HepG2 (cell line): Measurements from ENCODE around the gene SYT9. TPM values are rescaled to one million over a fixed set of nuclear protein-coding genes. Genes with fewer than 3 reads are reported as not detected.

ENCODE experiments used
- ARNT2 ChIP-seq: sonication (generic); formaldehyde crosslinking; IDR thresholded peaks from 2 replicates; pipeline ENCODE4 v1.8.0; 2022; ENCODE audit warnings: mild to moderate bottlenecking, low read depth, missing genetic modification reagents, moderate library complexity
- ARNTL ChIP-seq: sonication (generic); formaldehyde crosslinking; IDR thresholded peaks from 2 replicates; pipeline ENCODE4 v1.4.0; 2020; ENCODE audit warnings: mild to moderate bottlenecking, missing genetic modification reagents
- ATF7 ChIP-seq, 2 experiments: fragments of 450-650 bp in 1 of 2; sonication (generic) in 1 of 2; formaldehyde crosslinking in 1 of 2; IDR thresholded peaks; 2 replicates each; pipeline versions ENCODE4 v1.4.0 to v1.6.1; 2016 to 2020; ENCODE audit warnings: antibody characterized with exemption in 1 of 2, mild to moderate bottlenecking in 1 of 2, missing genetic modification reagents in 1 of 2
- BORCS8-MEF2B ChIP-seq: sonication (generic); formaldehyde crosslinking; IDR thresholded peaks from 2 replicates; pipeline ENCODE4 v1.8.0; 2022; ENCODE audit warnings: mild to moderate bottlenecking, missing genetic modification reagents
- CEBPG ChIP-seq: IDR thresholded peaks from 2 replicates; pipeline ENCODE4 v1.6.1; 2016
- ELF3 ChIP-seq: IDR thresholded peaks from 2 replicates; pipeline ENCODE4 v1.6.1; 2016; ENCODE audit warnings: missing genetic modification reagents, missing compliant biosample characterization
- GABPB1 ChIP-seq: IDR thresholded peaks from 2 replicates; pipeline ENCODE4 v1.6.1; 2016; ENCODE audit warnings: mild to moderate bottlenecking, missing genetic modification reagents, moderate library complexity, missing compliant biosample characterization
- HHEX ChIP-seq: IDR thresholded peaks from 2 replicates; pipeline ENCODE4 v1.6.1; 2016; ENCODE audit warnings: control low read depth
- KLF13 ChIP-seq: sonication (generic); formaldehyde crosslinking; IDR thresholded peaks from 2 replicates; pipeline ENCODE4 v1.4.0; 2020; ENCODE audit warnings: mild to moderate bottlenecking, missing genetic modification reagents
- MEF2D ChIP-seq: sonication (generic); formaldehyde crosslinking; IDR thresholded peaks from 2 replicates; pipeline ENCODE4 v1.5.1; 2020; ENCODE audit warnings: mild to moderate bottlenecking, missing genetic modification reagents
- MTF2 ChIP-seq: sonication (generic); formaldehyde crosslinking; IDR thresholded peaks from 2 replicates; pipeline ENCODE4 v1.5.0; 2020; ENCODE audit warnings: missing genetic modification reagents, borderline replicate concordance
- NFYB ChIP-seq: sonication (generic); formaldehyde crosslinking; IDR thresholded peaks from 2 replicates; pipeline ENCODE4 v1.4.0; 2020; ENCODE audit warnings: missing genetic modification reagents
- PAWR ChIP-seq: sonication (generic); formaldehyde crosslinking; IDR thresholded peaks from 2 replicates; pipeline ENCODE4 v1.4.0; 2020; ENCODE audit warnings: missing genetic modification reagents, mild to moderate bottlenecking, borderline replicate concordance
- PHF8 ChIP-seq: sonication (generic); formaldehyde crosslinking; IDR thresholded peaks from 2 replicates; pipeline ENCODE4 v1.5.0; 2020; ENCODE audit warnings: missing genetic modification reagents
- PITX1 ChIP-seq: sonication (generic); formaldehyde crosslinking; IDR thresholded peaks from 2 replicates; pipeline ENCODE4 v1.5.1; 2020; ENCODE audit warnings: mild to moderate bottlenecking, missing genetic modification reagents
- PTBP1 ChIP-seq: fragments of 200-400 bp; formaldehyde crosslinking; IDR thresholded peaks from 2 replicates; pipeline ENCODE4 v1.6.1; 2018; ENCODE audit warnings: low read length, low read depth; ENCODE audit not compliant: poor library complexity, severe bottlenecking
- RBFOX2 ChIP-seq: fragments of 200-400 bp; formaldehyde crosslinking; IDR thresholded peaks from 2 replicates; pipeline ENCODE4 v1.6.1; 2017; ENCODE audit warnings: low read depth, mild to moderate bottlenecking, low read length
- SMC3 ChIP-seq: IDR thresholded peaks from 2 replicates; pipeline ENCODE4 v1.6.1; 2011; ENCODE audit warnings: low read length, improper control_type of control experiment
- ZNF138 ChIP-seq: sonication (generic); formaldehyde crosslinking; IDR thresholded peaks from 2 replicates; pipeline ENCODE4 v1.5.0; 2020; ENCODE audit warnings: mild to moderate bottlenecking, low read depth, missing genetic modification reagents
- ZNF143 ChIP-seq: sonication (generic); formaldehyde crosslinking; IDR thresholded peaks from 2 replicates; pipeline ENCODE4 v1.4.0; 2020; ENCODE audit warnings: missing genetic modification reagents
- polyA plus RNA-seq, 8 experiments: library from polyadenylated mRNA; depleted of rRNA in 3 of 8; stranded (reverse) in 7 of 8; unstranded in 1 of 8; fragments of >200 nt; fragmentation: Illumina TruSeq in 4 of 8; extraction: Trizol in 4 of 8; gene quantifications; 2 replicates each; pipeline versions ENCODE4 v1.2.1 to v1.2.3, GENCODE V29; 2011 to 2016; ENCODE audit warnings: low read depth in 4 of 8, missing spikeins in 1 of 8, mixed read lengths in 1 of 8; ENCODE audit not compliant: insufficient read depth in 1 of 8
- total RNA-seq, 5 experiments: library from RNA; depleted of rRNA; stranded (reverse); fragments of >200 nt; fragmentation: Illumina TruSeq; extraction: Trizol; gene quantifications; 2 replicates each; pipeline ENCODE4 v1.2.3, GENCODE V29; 2016; ENCODE audit warnings: low read depth in 1 of 5
- TF ChIP-seq, protein P1 (sequence below): sonication (generic); formaldehyde crosslinking; IDR thresholded peaks from one replicate; pipeline ENCODE4 v1.5.1; 2020; ENCODE audit warnings: mild to moderate bottlenecking, missing genetic modification reagents; ENCODE audit errors: not compliant biosample characterization
- TF ChIP-seq, protein P2 (sequence below): sonication (generic); formaldehyde crosslinking; IDR thresholded peaks from 2 replicates; pipeline ENCODE4 v1.4.0; 2020; ENCODE audit warnings: missing genetic modification reagents

SYT9 gene
- total and polyA plus RNA-seq, 2 of the 13 experiments (the other 11 are each of a cell fraction or from before 2014, with no cell fraction given), result not detected

DNA sequence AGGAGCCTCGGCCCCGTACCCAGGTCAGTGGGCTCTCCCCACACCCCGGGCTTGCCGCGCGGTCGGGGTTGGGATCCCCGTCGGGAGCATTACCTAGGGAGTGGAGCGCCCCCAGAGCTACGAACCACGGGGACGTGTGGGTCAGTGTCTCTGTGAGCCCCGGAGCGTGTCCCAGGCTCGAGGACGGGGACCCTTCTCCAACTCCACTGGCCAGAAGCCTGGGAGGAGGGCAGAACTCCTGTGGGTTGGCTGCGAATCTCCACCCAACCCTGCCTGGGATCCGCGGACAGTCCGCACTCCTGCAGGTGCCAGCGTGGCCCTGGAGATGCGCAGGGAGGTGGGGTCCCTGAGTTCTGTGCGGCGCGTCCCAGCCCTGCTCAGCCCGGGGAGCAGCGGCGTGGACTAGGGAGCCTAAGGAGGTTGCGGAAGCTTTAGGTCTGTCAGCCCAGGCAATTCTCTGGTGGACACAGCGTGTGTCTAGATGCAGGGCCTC, 262.4 kb downstream of the SYT9 start (continued):
- peak; percentile 22; the same call in 1 of the 2 replicates for TF ChIP-seq GABPB1
- 0 out of 2 replicates have a peak, but pooled peaks have one; percentile 22 for TF ChIP-seq MTF2 (CRISPR knock-in tag)
- no peak for TF ChIP-seq HHEX (CRISPR knock-in tag)
- no peak for TF ChIP-seq PAWR (CRISPR knock-in tag)
- peak; percentile 7 for TF ChIP-seq PHF8 (CRISPR knock-in tag)
- no peak for TF ChIP-seq ELF3
- TF ChIP-seq PITX1 (CRISPR knock-in tag), result no peak
- 0 out of 2 replicates have a peak, but pooled peaks have one; percentile 2 for TF ChIP-seq NFYB (CRISPR knock-in tag)
- no peak for TF ChIP-seq SMC3
- TF ChIP-seq, protein P1, sequence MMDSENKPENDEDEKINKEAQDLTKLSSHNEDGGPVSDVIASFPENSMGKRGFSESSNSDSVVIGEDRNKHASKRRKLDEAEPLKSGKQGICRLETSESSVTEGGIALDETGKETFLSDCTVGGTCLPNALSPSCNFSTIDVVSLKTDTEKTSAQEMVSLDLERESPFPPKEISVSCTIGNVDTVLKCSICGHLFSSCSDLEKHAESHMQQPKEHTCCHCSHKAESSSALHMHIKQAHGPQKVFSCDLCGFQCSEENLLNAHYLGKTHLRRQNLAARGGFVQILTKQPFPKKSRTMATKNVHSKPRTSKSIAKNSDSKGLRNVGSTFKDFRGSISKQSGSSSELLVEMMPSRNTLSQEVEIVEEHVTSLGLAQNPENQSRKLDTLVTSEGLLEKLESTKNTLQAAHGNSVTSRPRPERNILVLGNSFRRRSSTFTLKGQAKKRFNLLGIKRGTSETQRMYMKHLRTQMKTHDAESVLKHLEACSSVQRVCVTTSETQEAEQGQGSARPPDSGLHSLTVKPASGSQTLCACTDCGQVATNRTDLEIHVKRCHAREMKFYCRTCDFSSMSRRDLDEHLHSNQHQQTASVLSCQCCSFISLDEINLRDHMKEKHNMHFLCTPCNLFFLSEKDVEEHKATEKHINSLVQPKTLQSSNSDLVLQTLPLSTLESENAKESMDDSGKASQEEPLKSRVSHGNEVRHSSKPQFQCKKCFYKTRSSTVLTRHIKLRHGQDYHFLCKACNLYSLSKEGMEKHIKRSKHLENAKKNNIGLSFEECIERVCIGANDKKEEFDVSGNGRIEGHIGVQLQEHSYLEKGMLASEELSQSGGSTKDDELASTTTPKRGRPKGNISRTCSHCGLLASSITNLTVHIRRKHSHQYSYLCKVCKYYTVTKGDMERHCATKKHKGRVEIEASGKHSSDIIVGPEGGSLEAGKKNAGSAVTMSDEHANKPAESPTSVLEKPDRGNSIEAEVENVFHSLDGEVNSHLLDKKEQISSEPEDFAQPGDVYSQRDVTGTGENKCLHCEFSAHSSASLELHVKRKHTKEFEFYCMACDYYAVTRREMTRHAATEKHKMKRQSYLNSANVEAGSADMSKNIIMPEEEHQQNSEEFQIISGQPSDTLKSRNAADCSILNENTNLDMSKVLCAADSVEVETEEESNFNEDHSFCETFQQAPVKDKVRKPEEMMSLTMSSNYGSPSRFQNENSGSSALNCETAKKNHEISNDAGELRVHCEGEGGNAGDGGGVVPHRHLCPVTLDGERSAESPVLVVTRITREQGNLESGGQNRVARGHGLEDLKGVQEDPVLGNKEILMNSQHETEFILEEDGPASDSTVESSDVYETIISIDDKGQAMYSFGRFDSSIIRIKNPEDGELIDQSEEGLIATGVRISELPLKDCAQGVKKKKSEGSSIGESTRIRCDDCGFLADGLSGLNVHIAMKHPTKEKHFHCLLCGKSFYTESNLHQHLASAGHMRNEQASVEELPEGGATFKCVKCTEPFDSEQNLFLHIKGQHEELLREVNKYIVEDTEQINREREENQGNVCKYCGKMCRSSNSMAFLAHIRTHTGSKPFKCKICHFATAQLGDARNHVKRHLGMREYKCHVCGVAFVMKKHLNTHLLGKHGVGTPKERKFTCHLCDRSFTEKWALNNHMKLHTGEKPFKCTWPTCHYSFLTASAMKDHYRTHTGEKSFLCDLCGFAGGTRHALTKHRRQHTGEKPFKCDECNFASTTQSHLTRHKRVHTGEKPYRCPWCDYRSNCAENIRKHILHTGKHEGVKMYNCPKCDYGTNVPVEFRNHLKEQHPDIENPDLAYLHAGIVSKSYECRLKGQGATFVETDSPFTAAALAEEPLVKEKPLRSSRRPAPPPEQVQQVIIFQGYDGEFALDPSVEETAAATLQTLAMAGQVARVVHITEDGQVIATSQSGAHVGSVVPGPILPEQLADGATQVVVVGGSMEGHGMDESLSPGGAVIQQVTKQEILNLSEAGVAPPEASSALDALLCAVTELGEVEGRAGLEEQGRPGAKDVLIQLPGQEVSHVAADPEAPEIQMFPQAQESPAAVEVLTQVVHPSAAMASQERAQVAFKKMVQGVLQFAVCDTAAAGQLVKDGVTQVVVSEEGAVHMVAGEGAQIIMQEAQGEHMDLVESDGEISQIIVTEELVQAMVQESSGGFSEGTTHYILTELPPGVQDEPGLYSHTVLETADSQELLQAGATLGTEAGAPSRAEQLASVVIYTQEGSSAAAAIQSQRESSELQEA, result peak; percentile 37
- no peak for TF ChIP-seq CEBPG (CRISPR knock-in tag)
- TF ChIP-seq ARNTL (CRISPR knock-in tag), result peak; percentile 71
- TF ChIP-seq ARNT2, result peak; percentile 22; the same call in 1 of the 2 replicates
- TF ChIP-seq MEF2D (CRISPR knock-in tag), result peak; percentile 28; the same call in 1 of the 2 replicates
- no peak for TF ChIP-seq ZNF138 (CRISPR knock-in tag)
- TF ChIP-seq ATF7 (IDR thresholded peaks at IDR 0.05), result no peak
- TF ChIP-seq ATF7 (CRISPR knock-in tag; IDR thresholded peaks at IDR 0.05), result peak; percentile 26; the same call in 1 of the 2 replicates
- TF ChIP-seq KLF13 (CRISPR knock-in tag), result no peak
- peak; percentile 56 for TF ChIP-seq PTBP1
- no peak for TF ChIP-seq ZNF143 (CRISPR knock-in tag)
- peak; percentile 5; the same call in 1 of the 2 replicates for TF ChIP-seq RBFOX2
- TF ChIP-seq BORCS8-MEF2B (CRISPR knock-in tag), result 0 out of 2 replicates have a peak, but pooled peaks have one; percentile 60
- TF ChIP-seq, protein P2, sequence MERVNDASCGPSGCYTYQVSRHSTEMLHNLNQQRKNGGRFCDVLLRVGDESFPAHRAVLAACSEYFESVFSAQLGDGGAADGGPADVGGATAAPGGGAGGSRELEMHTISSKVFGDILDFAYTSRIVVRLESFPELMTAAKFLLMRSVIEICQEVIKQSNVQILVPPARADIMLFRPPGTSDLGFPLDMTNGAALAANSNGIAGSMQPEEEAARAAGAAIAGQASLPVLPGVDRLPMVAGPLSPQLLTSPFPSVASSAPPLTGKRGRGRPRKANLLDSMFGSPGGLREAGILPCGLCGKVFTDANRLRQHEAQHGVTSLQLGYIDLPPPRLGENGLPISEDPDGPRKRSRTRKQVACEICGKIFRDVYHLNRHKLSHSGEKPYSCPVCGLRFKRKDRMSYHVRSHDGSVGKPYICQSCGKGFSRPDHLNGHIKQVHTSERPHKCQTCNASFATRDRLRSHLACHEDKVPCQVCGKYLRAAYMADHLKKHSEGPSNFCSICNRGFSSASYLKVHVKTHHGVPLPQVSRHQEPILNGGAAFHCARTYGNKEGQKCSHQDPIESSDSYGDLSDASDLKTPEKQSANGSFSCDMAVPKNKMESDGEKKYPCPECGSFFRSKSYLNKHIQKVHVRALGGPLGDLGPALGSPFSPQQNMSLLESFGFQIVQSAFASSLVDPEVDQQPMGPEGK (CRISPR knock-in tag), result peak; percentile 6; the same call in 1 of the 2 replicates
